ENCODE measurements around the gene KRTAP5-4.
"Not testable (repeated sequence)": the region's sequence is repeated elsewhere in the genome, so short reads cannot be mapped to it uniquely, and the experiment has no call there.

KRTAP5-4 gene

DNA sequence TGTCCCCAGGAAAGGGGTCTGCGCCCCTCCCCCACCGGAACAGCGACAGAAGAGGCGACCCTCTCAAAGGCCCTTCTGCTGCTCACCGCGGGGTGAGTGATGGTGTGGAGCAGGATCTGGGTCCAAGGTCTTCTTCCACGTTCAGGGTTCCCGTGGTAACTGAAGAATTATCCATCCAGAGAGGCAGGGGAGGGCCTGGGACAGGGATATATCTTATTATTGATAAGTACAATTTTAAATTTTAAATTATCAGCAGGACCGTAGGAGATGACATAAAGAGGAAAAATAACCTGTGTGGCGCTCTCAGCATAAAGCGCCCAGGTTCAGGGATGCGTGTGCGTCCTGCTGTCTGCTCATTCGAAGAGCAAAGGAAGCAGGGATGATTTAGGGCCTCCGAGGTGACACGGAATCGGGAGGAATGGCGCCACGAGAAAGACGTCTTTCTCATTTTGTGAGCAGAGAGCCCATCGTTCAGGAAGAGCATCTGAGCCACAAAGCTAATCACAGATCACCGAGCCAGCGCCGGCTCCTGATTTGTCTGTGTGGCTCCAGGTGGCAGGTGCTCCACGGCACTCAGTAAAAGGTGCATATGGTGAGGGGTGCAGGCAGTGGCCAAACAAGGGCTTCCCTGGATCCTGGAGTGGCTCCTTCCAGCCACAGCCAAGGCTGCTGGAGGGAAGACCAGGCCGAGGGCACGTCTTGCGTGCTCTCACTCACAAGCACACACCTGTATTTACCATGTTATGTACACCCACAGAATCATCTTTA is 26.9 kb upstream of the KRTAP5-4 start:
- in situ Hi-C loops (cut with MboI; ENCODE audit: low sequenced_read_pairs, unreplicated experiment) = no loop called here
- TF ChIP-seq, protein P1, sequence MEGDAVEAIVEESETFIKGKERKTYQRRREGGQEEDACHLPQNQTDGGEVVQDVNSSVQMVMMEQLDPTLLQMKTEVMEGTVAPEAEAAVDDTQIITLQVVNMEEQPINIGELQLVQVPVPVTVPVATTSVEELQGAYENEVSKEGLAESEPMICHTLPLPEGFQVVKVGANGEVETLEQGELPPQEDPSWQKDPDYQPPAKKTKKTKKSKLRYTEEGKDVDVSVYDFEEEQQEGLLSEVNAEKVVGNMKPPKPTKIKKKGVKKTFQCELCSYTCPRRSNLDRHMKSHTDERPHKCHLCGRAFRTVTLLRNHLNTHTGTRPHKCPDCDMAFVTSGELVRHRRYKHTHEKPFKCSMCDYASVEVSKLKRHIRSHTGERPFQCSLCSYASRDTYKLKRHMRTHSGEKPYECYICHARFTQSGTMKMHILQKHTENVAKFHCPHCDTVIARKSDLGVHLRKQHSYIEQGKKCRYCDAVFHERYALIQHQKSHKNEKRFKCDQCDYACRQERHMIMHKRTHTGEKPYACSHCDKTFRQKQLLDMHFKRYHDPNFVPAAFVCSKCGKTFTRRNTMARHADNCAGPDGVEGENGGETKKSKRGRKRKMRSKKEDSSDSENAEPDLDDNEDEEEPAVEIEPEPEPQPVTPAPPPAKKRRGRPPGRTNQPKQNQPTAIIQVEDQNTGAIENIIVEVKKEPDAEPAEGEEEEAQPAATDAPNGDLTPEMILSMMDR (IDR thresholded peaks at IDR 0.05; ENCODE audit: borderline replicate concordance, control extremely low read depth, extremely low read depth, insufficient read depth, missing control alignments) = no peak
- no peak for DNase-seq (ENCODE audit: low spot score)

DNA sequence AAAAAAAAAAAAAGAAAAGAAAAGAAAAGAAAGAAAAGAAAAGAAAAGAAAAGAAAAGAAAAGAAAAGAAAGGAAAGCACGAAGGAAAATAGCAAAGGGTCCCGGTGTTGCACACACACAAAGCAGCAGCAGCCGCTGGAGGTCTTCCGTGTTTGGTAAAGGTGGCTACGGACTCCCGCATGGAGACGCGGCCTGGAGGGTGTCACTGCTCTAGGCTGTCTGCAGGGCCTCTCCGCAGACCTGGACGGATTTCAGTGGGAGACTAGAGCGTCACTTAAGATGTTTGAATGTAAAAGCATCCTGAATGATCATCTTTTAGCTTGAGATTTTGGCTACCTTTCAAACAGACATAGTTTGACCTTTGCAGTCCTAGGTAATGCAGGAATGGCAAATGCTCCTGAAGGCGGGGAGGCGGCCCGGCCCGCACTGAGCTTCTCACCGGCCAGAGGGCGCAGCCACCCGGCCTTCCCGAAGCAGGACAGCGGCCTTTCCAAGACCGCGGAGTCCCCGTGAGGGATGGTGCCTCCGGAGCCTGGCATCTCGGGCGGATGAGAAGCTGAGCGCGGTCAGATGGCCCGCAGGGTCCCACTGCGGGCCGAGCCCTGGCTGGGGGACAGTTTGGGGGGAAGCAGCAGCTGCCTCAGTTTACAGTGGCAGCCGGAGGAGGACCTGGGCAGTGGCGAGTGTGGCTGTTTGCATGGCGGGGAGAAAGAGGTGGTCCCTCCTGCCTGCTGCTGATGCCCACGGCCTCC is 26.1 kb upstream of the KRTAP5-4 start:
- in situ Hi-C loops (cut with MboI; ENCODE audit: low sequenced_read_pairs, unreplicated experiment) = no loop called here
- TF ChIP-seq, protein P1 (IDR thresholded peaks at IDR 0.05; ENCODE audit: borderline replicate concordance, control extremely low read depth, extremely low read depth, insufficient read depth, missing control alignments) = no peak
- DNase-seq (ENCODE audit: low spot score) = no peak

DNA sequence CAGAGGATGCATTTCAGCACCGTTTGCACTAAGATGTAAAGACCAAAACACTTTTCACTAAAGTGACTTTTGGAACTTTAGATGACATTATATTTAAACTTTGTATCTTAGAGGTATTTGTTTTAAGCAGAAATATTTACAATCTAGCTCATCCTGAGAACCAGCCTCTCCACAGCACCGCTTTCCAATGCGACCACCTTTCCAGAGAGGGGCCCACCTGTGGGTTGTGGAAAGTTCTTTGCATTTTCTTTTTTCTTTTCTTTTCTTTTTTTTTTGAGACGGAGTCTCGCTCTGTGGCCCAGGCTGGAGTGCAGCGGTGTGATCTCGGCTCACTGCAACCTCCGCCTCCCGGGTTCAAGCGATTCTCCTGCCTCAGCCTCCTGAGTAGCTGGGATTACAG is 24.6 kb upstream of the KRTAP5-4 start:
- DNase-seq (ENCODE audit: low spot score); in situ Hi-C loops (cut with MboI; ENCODE audit: low sequenced_read_pairs, unreplicated experiment): not testable (repeated sequence)

DNA sequence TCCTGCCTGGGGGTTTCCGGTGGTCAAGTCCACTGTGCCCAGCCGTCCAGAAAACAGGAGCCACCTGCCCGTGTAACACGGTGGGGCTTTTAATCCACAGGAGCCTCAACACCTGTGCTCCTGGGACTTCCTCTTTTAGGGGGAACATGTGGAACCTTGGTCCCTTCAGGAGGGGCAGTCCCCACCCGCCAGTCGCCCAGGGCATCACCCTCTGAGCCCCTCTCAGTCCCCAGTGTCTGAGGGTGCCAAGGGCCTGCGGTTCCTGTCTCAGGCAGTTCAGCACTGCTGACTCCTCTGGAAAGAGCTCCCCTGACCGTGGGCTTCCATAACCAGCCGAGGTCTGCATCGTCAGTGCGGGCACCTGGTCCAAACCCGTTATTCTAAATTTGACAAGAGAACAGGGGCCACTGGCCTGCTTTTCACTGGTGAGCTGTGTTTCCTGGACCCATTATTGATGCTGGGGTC is 23.5 kb upstream of the KRTAP5-4 start:
- in situ Hi-C loops (cut with MboI; ENCODE audit: low sequenced_read_pairs, unreplicated experiment) = no loop called here
- DNase-seq (ENCODE audit: low spot score) = no peak
- TF ChIP-seq, protein P1 (IDR thresholded peaks at IDR 0.05; ENCODE audit: borderline replicate concordance, control extremely low read depth, extremely low read depth, insufficient read depth, missing control alignments) = no peak

DNA sequence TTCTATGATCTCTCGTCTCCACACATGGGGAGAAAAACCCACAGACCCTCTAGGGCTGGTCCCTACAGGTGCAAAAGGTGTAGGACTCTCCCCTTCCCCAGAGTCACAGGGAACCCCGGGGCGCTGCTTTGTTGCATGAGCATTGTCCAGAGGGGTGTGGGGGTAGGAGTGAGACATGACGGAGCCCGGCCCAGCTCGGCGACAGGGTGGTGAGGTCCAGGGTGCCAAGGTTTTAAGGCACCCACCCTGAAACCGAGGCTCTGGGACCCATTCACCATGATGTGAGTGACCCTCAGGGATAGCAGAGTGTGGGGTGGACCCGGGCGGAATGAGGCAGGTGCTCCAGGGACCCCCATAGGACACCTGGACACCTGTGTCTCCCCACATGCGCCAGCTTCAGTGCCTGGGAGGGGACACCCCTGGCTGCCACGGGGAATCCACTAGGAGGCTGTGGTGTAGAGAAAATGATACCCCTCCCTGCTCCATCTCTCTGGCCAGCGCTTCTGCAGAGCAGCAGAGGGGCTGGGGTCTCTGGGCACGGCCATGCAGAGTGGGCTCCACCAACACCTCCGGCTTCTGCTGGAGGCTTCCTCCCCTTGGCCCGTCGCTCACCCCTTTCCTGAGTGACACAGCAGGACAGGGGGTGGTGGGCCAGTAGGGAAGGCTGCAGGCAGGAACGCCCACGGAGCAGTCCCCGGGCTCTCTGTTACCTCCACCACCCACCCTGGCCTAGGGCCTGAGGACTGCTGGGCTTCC is 22.8 kb upstream of the KRTAP5-4 start:
- TF ChIP-seq, protein P1 (IDR thresholded peaks at IDR 0.05; ENCODE audit: borderline replicate concordance, control extremely low read depth, extremely low read depth, insufficient read depth, missing control alignments) = no peak
- in situ Hi-C loops (cut with MboI; ENCODE audit: low sequenced_read_pairs, unreplicated experiment) = no loop called here

DNA sequence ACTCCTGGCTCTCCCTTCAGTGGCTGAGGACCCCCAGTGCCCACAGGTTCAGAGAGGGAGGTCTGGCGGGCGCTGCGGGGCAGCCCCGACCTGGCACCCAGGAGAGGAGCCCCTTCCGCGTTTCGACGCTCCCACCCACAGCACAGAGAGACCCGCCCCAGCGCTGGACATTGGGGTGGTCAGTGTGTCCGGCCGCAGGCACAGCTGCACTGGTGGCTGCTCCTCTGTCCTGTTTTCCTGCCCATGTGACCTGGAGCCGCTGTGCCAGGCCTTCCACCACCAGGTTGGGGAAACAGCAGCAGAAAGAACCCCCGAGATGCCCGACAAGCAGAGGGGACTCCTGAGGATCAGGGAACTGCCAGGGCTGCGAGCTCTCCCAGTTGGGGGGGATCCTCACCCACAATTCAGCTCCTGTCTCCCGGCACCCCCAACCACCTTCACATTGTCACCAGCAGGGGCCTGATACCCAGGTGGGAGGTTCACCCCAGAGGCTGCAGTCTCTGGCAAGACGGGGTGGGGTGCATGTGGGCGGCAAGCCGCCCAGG is 21.3 kb upstream of the KRTAP5-4 start:
- TF ChIP-seq, protein P1 (IDR thresholded peaks at IDR 0.05; ENCODE audit: borderline replicate concordance, control extremely low read depth, extremely low read depth, insufficient read depth, missing control alignments) = no peak
- no peak for DNase-seq (ENCODE audit: low spot score)
- in situ Hi-C loops (cut with MboI; ENCODE audit: low sequenced_read_pairs, unreplicated experiment) = no loop called here

More for the DNA sequence above, 22.8 kb upstream of the KRTAP5-4 start:
- no peak for DNase-seq (ENCODE audit: low spot score)

Measured in GM13976 (cell line).